ENCODE measurements around the gene AGBL3.
A peak's percentile ranks its signal among the peaks of the same experiment; 100 is the strongest.
"Not testable (repeated sequence)": the region's sequence is repeated elsewhere in the genome, so short reads cannot be mapped to it uniquely, and the experiment has no call there.

AGBL3 gene

GRCh38 chr7:135169141-135169963, 183.0 kb downstream of the AGBL3 start:
- peak; percentile 86 for DNase-seq

DNA sequence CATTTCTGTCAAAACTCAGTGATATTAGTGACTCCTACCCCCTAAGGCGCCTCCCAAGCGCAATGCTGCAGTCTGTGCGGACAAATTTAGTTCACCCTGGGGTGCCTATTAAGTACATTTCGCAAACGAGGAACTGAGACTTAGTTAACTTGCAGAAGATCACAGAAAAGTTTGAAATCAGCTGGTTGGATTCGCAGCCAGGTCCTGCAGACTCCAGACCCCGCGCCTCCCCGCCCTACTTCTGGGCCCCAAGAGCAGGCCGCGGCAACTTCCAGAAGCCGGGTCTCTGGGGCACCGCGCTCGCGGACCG, 183.6 kb downstream of the AGBL3 start:
- peak; percentile 68 for DNase-seq

GRCh38 chr7:135170274-135170997, 184.1 kb downstream of the AGBL3 start, which contains the start of gene CYREN:
CYREN (minus strand) TSS chr7:135170707; CDS start chr7:135168922, 1,785 bp downstream.
- DNase-seq: peak; percentile 99

GRCh38 chr7:135170998-135171481, 184.7 kb downstream of the AGBL3 start:
- DNase-seq: peak; percentile 38

DNA sequence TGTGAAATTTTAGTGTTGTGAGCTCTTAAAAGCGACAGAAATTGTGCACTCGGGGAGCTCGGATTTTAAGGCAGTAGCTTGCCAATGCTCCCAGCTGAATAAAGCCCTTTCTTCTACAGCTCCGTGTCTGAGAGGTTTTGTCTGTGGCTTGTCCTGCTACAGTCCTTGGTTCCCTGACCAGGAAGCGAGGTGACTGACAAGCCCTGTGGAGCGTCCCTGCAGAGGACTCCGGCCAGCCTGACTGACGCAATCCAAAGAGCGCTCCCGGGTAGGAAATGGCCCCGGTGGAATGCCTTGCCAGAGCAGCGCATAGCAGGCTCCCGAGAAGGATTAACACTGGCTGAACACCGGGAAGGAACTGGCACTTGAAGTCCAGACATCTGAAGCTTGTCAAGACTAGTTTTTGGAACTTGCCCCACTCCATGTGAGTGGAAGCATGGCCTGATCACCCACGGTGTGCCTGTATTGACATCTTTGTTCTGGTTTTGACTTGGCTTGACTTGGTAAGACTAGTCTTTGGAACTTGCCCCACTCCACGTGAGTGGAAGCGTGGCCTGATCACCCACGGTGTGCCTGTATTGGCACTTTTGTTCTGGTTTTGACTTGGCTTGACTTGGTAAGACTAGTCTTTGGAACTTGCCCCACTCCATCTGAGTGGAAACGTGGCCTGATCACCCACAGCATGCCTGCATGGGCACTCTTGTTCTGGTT, 185.4 kb downstream of the AGBL3 start:
- DNase-seq: peak; percentile 51

GRCh38 chr7:135173916-135174315, 187.6 kb downstream of the AGBL3 start:
- not testable (repeated sequence) for DNase-seq

DNA sequence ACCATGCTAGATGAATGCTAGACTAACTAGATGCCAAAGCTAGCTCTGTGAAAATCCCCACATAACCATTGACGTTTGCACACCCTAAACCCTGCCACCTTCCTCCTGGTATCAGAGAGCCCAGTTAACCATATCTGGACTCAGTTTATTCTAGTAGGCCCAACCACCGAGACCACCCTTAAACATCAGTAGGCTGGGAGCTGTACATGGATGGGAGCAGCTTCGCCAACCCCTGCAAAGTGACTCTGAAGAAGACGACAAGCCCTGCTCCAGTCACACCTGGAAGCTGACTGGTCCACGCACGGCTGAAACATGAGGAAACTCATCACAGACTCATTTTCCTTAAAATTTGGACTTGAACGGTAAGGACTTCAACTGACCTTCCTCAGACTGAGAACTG, 188.6 kb downstream of the AGBL3 start:
- no peak for DNase-seq

DNA sequence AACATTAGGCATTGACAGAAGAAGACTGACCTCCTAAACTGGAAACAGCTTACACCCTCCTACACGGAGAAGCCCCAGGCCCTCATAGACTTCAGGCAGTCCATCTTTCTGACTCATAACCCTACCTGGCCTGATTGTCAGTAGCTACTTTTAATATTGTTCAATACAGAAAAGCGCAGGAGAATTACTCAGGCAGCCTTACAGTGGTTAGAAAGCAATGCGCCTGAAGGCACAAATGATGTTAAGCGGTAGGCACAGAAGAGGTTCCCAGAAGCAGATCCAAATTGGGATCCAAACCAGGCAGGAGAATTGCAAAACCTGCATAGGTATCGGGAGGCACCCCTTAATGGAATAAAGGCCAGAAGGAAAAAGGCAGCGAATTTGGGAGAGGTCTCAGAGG, 189.6 kb downstream of the AGBL3 start:
- DNase-seq: no peak

DNA sequence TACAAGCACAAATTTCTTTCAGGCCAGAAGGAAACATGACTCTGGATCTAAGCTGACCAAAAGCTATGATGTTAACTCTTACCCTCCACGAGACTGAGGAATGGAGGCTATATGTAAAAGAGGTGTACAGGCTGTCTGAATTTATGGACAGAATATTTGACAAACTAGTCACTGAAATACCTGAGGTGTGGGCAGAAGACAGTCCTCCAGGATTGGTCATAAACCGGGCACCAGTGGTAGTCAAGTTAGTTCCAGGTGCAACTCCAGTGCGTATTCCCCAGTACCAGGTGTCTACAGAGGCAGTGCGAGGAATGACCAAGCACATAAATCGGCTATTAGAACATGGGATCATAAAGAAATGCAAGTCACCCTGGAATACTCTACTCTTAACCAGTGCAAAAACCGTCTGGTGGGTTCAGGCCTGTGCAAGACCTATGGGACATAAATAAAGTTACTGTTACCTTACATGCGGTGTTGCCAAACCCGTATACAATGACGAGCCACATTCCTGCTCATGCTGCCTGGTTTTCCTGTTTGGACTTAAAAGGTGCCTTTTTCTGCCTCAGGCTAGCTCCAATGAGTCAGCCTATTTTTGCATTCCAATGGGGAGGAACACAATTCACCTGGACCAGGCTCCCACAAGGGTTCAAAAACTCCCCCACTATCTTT, 190.9 kb downstream of the AGBL3 start:
- no peak for DNase-seq

DNA sequence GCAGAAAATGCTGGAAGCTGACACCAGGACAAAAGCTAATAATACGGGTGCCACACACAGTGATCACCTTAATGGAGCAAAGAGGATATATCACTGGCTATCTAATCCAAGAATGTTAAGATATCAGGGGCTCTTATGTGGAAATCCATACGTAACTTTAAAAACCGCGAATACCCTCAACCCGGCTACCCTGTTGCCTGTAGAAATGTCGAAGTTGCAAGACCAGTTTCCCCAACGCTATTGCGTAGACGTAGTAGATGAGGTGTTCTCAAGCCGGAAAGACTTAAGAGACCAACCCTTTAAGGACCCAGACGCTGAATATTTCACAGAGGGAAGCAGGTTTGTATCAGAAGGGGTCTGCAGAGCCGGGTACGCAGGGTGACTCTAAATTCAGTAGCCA, 192.1 kb downstream of the AGBL3 start:
- DNase-seq: no peak

GRCh38 chr7:135179321-135179925, 193.1 kb downstream of the AGBL3 start:
- no peak for DNase-seq

DNA sequence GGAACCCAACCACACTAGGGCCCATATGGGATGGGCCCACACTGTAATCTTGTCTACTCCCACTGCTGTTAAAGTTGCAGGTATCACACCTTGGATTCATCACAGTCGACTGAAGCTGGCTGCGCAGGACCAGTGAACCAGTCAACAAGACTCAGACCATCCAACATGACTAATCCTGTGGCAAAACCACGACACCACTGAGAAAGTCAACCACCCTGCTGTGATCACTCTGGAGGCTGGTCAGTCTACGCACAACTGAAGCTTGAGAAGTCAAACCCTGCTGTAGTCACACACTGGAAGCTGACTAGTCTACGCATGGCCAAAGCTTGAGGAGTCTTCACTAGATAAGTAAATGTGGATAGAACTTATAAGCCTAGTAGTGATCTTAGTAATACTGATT, 193.8 kb downstream of the AGBL3 start:
- no peak for DNase-seq

- DNase-seq: no peak
These were observed 195.1 kb downstream of the AGBL3 start for GRCh38 chr7:135181261-135181928.

DNA sequence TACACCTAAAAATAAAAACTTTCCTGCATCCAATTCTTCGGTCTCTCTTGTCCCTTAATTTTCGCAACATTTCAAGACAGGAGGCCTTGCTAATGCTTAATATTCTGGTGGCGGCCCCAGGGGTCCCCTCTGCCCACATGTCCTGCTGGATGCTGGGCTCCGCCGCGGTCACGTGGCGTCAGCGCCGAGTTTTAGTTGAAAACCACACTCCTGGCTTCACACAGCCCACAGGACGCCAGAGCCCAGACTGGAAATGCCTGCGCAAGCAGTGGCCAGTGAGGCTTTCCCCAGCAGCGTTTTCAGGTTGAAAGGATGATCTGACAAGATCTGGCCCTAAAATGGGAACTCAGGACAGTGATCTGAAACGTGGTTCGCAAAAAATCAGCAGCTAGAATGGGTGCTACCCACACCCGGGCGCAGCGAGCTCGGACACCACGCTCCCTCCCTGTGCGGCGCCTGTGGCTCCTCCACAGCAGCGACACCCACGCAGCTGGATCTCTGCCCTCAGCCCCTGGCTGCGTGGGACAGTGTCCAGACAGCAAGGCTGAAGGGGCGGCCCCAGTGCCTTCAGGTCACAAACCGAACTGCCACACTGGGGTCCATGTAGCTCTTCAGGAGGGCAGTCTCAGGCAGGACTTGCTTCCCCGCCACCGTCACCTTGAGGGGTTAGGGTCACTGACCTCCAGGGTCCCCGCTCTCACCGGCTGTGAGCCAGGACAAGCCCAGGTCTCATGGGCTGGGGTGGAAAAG, 195.8 kb downstream of the AGBL3 start:
- DNase-seq: no peak

GRCh38 chr7:135183478-135183877, 197.2 kb downstream of the AGBL3 start:
- no peak for DNase-seq

DNA sequence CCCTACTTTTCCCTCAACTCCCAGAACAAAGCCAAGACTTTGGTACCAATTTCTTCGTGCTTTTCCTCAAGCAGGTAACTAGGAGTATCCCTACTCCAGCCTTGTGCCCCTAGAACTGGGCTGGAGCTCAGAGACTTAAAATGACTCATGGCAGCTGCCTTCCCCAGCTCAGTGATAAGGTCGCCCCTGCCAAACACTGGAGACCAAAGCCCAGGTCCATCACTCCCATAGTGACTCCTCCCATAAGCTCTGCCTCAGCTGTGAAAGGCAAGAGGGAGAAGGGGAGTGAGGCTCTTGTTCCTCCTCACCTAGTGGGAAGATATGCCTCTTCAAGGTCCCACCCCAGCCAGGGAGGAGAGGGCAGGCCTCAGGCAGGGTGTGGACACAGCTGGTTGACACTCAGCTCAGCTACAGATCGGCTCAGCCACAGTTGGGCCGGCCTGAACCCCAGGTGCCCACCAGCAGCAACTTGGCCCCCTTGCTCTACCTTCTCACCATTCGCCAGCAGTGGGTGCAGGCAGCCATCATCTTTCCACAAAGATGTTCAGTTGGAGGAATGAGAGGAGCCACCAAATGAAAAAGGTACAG, 198.0 kb downstream of the AGBL3 start:
- no peak for DNase-seq
